HTR-8/SVneo (cell line): Measurements from ENCODE around the gene ATP1A1.

Experiments
- DNase-seq: peaks from one replicate; pipeline ENCODE4 v3.0.0; 2011; ENCODE audit warnings: low spot score, mixed read lengths; ENCODE audit not compliant: insufficient read length
- FAIRE-seq: peaks from 2 replicates; lab custom pipeline; 2011; peaks lifted over from hg19 to GRCh38; lab: Jason Lieb, UNC

Gene ATP1A1

GRCh38 chr1:116367256-116367945, 5.6 kb upstream of the ATP1A1 start:
- no peak for FAIRE-seq
- DNase-seq: no peak

GRCh38 chr1:116368241-116368640, 4.8 kb upstream of the ATP1A1 start:
- FAIRE-seq (no peak), DNase-seq (no peak)

DNA sequence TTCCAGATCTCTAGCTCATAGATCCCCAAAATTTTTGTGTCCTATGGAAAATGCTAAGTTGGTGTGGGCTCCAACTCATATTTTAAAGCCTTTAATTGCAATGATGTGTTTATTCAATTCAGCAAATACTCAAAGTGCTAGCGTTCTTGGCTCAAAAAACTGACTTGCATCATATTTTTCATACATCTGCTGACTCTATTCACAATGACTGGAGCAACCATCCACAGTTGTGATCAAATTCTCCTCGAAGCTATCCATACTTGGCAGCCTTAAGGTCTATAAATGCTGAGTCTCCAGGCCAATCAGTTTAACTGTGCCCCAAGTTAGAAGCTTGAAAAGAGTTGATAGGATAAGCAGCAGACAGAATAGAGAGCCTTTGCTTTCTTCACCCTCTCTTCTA, 2.9 kb upstream of the ATP1A1 start:
- no peak for DNase-seq
- no peak for FAIRE-seq

GRCh38 chr1:116371752-116372151, 1.3 kb upstream of the ATP1A1 start:
- DNase-seq (no peak), FAIRE-seq (no peak)

GRCh38 chr1:116372191-116372590, 853 bp upstream of the ATP1A1 start:
- no peak for FAIRE-seq
- no peak for DNase-seq

DNA sequence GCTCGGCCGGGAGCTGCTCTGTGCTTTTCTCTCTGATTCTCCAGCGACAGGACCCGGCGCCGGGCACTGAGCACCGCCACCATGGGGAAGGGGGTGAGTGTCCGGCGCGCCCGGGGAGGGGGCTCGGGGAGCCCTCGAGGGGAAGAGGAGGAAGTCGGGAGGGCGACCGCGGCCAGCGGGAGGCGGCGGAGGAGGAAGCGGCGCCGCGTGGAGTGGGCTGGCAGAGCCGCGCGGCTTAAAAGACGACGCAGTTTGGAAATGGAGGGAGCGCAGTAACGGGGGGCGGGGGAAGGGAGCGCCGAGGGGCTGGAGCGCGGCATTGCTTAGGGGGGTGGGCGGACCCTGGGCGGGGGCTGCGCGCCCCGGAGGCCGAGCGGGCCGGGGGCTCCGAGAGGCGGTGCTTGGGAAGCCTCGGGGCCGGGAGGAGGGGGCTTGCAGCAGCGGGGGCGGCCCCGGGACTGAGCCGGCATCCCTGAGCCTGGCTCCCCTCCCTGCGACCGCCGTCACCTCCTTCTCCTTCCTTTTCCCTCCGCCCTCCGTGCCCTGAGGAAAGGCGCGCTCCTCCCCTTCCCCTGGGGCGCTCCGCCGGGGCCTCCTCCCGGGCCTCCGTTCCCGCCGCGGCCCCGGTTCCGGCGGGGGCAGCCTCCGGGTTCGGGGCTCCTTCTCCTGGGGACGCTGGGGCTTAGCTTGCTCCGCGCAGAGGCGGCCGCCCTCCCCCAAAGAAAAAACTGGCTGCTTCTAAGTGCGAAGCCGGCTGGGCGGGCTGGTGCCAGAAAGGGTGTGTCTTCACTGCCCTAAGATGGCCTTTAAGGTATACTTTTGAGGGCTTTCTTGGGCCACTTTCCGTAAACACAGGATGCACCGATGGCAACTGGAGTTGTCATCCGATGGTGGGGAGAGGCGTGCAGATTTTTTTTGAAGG, 648 bp downstream of the ATP1A1 start:
- DNase-seq (no peak), FAIRE-seq (no peak)

DNA sequence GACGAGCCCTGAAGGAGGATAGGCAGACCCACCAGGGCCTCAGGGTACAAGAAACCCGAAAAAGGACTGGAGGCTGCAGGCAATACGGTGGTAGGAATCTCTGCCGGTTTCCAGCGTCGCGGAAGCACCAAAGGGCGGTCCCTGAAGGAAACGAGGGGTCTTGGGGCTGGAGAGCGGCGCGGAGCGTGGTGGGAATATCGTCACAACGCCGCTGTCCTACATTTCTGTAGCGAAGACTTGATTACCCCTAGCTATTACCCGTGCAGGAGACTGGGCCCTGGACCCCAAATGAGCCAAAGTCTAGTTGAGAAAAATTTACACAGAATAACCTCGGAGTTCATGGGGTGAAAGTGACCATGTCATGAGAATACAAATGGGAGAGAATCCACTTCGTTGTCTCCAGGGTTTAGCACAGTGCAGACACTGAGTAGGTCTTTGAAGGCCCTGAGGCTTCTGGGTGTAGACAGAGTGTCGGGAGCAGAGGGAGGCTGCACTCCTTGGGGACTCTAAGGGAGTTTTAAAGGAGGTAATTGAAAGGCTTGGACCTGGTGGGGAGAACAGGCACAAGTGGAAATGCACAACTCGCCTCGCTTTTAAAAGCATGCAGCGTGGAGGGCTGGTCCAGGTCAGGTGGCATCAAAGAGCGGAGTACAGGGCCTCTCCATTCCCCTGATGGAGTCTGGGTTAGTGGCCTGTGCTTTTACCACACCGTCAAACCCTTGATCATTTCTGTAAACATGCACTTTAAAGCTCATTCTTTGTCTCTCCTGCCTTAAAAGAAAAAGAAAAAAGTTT, 1.5 kb downstream of the ATP1A1 start:
- DNase-seq (no peak), FAIRE-seq (no peak)

GRCh38 chr1:116375148-116375886, 2.3 kb downstream of the ATP1A1 start:
- no peak for DNase-seq
- FAIRE-seq: no peak

- FAIRE-seq: no peak
- no peak for DNase-seq
Observed at GRCh38 chr1:116375887-116376728, 3.1 kb downstream of the ATP1A1 start.

- no peak for DNase-seq
Observed at GRCh38 chr1:116376729-116377086, 3.7 kb downstream of the ATP1A1 start.

GRCh38 chr1:116377541-116378529, 4.8 kb downstream of the ATP1A1 start:
- DNase-seq: peak; percentile 45
- no peak for FAIRE-seq

More at GRCh38 chr1:116376729-116377086, 3.7 kb downstream of the ATP1A1 start:
- no peak for FAIRE-seq

GRCh38 chr1:116379057-116379630, 6.1 kb downstream of the ATP1A1 start:
- FAIRE-seq: no peak
- no peak for DNase-seq

DNA sequence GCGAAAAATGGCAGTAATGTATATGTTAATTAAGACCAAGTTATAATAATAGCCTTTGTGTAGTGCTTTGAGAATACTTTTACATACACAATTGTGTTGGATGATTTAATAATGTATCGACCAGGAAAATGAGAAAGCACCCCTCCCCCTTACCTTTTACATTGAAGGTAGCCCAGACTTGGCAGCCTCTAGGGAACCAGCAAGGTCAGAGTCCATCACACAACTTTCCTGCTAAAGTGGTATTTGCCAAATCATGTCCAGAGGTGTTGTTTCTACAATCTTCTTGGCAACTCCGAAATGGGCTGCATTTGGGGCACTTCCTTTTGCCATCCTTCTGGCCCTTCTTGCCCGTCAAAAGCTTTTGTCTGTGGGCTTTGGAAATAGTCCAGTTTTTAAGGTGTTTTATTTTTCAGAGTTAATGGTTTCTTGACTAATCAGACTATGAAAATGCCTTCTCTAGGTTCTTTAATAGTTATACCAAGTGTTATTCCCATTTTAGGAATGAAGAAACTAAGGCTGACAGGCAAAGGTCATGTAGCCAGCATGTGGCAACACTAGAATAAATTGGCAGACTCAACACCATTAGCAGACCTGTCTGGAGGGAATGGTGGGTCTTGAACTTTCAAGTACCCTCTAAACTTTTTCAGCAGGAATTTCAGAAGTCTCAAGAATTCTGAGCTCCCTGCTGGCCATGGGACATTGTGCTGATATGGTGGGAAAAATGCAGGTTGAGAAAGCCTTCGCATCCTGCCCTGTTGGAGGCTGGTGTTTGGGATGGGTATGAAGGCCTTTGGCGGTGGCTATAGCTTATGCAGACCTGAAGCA, 6.8 kb downstream of the ATP1A1 start:
- FAIRE-seq: no peak
- DNase-seq: no peak

- DNase-seq: no peak
- FAIRE-seq: no peak
Observed at GRCh38 chr1:116380499-116381242, 7.6 kb downstream of the ATP1A1 start.

GRCh38 chr1:116382321-116382720, 9.3 kb downstream of the ATP1A1 start:
- DNase-seq (no peak), FAIRE-seq (no peak)

- DNase-seq (no peak), FAIRE-seq (no peak)
Observed at GRCh38 chr1:116382857-116383483, 9.9 kb downstream of the ATP1A1 start.
